Raji (cell line): Measurements from ENCODE around the gene ATG13.

Experiments
- POLR2A ChIP-seq: IDR thresholded peaks from 2 replicates; pipeline ENCODE4 v1.6.1; 2011; ENCODE audit warnings: low read depth, low read length, control low read depth; ENCODE audit not compliant: insufficient read depth

ATG13 gene

DNA sequence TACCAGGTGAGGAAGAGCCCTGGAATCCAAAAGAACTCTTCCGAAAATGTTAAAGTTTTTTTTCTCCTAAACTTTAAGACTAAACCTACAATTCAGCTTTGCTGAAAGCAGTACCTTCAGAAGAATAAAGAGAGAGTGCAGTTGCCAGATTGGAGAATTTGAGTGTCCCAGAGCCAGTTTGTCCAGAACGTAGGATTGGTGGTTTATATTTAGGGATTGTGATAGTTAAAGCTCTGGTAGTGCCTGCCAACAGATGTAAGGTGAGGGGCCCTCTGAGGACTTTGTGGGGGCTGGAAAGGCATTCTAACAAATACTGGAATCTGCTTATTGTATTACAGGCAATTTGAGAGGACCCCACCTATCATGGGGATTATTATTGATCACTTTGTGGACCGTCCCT, 39.8 kb downstream of the ATG13 start:
- no peak for TF ChIP-seq POLR2A

DNA sequence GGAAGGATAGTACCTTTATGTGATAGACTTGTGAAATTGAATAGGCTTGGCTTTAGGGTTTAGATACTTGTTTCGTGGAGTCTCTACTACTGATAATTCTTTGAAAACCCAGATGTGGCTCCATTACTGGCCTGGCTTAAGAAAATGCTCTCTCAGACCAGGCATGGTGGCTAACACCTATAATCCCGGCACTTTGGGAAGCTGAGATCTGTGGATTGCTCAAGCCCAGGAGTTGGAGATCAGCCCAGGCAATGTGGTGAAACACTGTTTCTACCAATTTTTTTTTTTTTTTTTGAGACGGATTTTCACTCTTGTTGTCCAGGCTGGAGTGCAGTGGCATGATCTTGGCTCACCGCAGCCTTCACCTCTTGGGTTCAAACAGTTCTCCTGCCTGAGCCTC, 40.9 kb downstream of the ATG13 start:
- no peak for TF ChIP-seq POLR2A

DNA sequence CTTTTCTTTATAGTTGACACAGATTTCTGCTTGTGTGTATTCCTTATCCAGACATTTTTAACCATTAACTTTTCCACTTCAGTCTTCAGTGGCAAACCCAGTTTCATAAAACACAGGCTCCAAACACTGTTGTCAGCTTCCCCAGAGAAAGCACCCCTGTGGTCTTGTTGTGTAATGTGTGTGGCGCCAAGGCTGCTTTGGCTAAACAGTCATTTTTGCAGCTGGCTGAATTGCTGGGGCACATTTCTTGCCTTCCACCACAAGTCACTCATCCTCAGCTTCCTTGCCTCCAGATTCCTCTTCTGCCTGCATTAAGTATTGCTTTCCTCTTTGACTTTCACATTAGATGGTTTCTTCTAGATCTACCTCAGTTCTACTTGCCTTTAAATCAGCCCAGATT, 42.6 kb downstream of the ATG13 start:
- no peak for TF ChIP-seq POLR2A

DNA sequence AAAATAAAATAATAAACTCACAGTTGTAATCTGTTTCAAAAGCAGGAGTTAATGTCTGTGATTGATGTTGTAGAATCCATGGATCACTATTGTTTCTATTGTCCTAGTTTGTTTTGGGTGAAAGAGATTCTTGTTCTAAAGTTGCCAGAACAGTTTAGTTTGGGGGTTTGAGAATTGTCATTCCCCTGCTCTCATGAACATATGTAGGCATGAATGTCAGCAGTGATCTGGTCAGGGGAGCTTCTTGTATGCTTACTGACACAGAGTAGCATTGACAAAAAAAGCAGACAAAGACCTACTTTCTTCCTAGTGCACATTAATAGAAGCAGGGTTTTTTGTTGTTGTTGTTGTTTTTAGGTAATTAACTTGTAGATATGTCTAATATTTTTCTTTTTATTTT, 44.5 kb downstream of the ATG13 start:
- no peak for TF ChIP-seq POLR2A

DNA sequence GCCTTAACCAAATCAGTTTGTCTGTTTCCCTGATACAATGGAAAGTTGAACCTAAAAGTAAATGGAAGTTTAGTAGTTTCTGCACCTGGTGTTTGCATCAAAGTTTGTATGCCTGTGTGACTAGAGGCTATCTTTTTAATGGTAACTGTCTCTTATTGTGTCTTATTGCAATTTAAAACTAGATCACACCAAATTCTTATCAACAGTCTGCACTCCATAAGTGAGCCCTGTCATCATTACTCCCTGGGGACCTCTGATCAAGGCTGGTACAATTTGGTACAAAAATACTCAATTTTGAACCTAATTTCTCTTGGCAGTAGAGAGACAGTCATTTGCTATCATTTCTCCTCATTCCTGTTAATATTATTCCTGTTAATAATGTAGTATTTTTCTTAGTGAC, 45.0 kb downstream of the ATG13 start:
- no peak for TF ChIP-seq POLR2A

DNA sequence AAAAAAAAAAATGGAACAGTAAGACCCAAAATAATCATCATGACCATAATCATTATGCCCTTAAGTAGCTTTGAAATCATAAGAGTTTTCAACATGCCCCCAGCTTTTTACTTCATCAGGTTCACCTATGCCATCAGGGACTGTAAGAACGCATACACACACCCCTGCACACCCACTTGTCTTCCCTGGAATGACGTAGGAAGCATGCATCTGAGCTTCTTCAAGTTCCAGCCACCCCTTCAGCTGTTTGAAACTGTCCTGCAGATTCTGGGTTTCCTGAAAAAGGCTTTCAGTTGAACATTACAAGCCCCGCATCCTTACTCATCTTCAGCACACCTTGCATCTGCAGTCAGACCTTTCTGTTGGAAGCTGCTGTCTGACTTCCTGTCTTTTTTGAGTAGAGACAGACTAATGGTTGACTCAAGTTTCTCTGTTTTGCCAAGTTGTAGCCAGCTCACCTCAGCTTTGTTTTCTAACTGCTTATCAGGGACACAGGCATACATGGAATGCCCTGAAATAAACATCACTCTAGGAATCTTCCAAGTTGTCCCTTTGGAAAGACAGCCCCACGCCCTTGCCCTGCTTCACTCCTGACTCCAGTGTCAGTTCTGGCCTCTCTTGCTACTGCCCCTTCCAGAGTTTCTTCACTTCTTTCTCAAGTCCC, 46.1 kb downstream of the ATG13 start:
- no peak for TF ChIP-seq POLR2A

DNA sequence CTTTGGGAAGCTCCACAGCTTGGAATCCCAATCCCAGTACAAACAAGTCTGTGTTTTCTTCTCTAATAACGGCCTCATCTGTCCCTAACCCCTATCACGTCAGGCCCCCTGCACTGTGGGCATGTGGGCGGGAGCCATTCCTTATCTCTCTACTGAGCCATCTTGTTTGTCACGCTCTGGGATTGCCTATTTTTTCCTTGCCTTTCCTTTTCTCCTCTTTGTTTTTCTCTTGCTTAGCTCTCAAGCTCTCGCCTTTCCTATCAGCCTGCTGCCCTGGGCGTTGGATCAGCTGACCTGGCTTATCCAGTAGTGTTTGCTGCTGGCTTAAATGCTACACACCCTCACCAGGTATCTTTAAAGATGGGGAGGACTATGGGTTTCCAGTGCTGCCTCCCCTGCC, 47.3 kb downstream of the ATG13 start:
- no peak for TF ChIP-seq POLR2A

DNA sequence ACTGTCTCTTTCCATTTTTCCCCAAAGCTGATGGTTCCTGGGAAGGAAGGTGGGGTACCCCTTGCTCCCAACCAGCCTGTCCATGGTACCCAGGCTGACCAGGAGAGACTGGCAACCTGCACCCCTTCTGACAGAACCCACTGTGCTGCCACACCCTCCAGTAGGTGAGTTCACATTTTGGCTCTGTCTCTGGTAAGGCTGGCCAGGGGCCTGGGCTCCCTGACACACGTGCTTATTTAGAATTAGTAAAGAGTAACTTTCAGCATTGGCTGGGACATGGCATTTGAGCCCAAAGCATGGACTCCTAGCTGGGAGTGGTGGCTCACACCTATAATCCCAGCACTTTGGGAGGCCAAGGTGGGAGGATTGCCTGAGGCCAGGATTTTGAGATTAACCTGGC, 48.0 kb downstream of the ATG13 start:
- TF ChIP-seq POLR2A: no peak

DNA sequence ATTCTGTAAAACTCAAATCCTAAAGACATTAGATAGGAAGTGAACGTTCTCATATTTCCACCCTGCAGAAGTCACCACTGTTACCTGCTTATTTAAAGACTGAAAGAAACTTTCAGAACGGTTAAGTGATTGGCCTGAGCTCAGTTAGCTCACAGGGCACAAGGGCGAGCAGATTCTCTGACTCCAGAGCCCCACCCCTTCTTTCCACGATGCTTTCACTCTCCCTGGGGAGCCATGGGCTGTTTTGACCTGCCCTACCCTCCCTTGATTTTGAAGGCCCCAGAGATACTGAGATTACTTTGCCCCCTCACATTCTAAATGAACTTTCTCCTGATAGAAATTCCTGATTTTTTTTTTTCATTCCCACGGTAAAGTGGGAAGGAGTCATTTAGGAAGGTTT, 49.2 kb downstream of the ATG13 start:
- no peak for TF ChIP-seq POLR2A

DNA sequence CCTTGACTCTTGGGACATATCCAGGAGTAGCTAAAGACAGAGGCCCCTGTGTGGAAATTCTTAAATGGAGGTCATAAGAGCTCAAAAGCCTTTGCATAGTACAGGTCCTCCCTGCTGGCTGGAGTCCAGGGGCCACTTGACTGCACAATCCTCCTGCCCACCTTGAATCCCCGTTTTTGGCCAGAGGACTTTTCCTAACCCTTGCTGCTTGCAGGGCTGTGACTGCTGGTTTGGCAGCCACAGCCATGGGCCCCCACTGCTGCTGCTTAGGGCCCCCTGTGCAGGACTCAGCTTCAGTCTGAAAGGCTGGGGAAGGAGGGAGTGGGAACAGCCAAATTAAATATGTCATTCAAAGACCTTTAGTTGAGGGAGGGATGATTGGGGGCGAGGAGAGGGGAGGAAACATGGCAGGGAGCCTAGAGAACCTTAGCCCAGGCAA, 49.7 kb downstream of the ATG13 start:
- no peak for TF ChIP-seq POLR2A

DNA sequence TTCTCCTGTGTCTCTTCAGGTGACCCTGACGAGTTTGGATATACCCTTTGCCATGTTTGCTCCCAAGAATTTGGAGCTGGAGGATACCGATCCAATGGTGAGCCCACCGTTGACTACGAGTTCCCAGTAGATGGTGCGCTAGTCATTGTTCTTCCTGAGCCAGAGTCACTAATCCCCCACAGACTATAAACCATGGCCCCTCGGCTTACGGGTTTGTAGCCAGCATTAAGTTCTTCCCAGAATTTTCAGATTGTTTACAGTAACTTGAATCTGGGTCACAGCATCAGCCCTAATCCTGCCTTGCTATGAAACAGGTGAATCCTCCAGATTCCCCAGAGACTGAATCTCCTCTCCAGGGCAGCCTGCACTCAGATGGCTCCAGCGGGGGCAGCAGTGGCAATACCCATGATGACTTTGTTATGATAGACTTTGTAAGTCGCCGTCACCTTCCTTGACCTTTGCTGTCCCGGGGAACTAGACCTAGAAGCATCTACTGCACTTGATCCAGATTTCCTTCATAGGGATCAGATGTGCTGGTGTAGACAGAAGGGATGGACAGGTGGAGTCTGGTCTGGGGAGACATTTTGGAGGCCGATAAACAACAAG, 51.2 kb downstream of the ATG13 start:
- no peak for TF ChIP-seq POLR2A

DNA sequence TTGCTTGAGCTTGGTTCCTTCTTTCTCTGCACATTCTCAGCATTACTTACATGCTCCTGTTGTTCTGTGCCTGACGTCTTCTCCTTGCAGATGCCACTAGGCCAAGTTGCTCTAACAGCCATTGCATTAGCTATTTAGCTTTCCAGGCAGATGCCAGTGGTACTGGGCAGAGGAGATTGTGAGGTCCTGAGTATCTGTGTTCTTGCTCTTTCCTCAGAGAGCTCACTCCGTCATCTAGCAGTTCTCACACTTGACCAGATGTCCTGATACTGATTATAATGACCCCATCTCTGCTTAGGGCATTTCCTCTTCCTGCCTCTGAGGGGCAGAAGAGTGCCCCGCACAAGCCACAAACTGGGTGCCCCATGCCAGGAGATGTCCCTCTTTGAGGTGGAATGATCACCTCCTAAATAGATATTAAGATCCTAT, 52.4 kb downstream of the ATG13 start:
- TF ChIP-seq POLR2A: no peak

DNA sequence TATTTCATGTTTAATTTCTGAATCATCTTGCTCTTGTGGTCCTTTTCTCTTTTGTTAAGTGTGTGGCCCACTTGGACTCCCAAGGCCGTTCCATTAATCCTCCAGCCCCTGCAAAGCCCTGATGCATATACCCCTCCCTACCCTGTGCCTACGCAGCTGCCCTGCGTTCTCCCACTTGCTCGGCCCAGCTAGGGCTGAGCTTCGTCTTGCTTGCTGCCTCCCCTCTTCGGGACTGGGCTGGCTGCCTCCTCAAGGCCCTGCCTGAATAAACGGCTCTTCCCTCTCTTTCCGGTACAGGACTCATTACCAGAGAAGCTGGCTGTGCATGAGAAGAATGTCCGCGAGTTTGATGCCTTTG, 54.6 kb downstream of the ATG13 start:
- no peak for TF ChIP-seq POLR2A

DNA sequence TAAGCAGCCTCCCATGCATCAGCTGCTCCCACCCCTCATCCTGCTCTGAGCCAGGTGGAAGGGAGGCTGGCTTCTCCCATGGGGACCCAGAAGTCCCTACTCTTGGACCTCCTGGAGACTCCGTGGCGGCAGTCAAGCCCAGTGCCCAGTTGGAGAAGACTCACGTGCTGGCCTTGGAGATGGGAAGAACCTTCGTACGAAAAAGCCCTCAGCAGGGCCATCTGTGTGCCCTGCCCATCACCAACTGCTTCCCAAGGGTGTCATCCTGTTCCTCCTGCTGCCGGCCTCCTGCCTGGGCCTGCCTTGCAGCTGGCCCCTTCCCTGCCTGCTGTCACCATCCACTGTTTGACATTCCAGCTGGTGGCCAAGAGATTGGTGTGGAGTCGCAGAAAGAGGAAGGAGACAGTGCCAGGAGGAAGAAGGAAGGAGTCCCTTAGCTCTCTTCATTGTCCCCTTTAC, 55.1 kb downstream of the ATG13 start:
- no peak for TF ChIP-seq POLR2A

DNA sequence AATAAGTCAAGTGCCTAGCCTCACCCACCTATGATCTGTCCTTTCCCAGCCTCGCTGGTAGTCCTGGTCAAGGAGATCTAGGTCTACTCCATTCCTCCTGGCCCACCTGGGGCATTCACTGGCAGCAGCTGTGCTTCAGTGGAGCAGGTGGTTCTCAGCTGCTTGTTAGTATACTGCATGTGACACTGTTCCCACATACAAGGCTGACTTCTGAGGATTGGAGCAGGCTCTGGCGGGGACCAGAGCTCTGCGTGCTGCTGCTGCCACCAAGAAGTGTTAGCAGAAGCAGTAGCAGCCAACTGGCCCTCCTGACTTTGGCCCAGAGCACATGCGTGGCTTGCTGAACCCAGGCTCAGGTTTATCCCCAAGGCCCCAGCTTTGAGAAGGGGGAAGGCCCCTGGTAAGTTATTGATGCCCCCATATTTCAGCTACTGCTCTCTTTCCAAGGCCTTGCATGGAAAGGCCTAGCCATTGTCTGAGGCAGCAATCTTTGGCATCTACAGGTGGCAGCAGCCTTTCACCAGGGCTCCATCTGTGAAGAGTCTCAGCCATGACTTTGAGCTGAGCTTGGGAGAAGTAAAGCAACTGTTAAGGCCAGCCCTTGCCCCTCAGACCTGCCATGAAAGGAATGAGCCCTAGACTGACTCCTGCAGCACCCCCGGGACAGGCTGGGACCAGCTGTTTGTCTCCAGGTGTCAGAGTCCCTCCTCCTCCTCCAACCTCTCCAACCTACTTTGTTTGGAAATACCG, 56.5 kb downstream of the ATG13 start:
- no peak for TF ChIP-seq POLR2A

DNA sequence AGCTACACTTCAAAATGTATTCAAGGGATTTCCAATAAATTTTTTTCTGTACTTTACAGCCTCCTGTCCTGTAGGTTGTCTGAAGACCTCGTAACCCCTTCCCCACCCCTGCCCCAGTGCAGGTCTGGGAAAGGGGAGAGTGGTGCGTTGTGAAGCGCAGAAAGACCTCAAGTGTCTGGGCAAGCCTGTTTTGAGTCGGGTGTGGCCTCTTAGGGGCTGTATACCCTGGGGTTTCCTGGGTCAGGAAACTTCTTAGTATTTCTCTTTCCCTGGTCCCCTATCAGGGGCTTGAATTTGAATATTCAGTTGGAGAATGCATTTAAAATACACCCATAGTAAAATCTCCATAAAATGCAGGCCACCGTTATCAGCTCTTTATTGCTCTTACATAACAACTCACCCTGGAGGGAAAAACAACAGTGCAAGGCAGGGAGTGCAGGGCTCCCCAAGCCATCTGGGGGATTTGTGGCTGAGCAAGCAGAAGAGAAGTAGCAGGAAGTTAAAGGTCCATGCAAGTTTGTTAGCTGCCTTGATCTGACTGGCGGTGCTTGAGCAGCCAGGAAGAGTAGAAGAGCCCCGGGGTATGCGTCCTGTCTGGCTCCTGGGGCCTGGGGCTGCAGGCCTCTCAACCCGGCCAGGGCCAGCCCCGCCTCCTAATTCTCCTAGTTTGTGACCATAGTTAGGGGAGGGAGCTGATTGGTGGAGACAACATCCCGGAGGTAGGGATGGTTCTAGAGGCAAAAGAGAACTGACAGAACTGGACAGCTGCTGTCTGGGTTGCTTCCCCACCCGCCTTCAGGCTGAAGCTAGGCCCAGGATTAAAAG, 57.3 kb downstream of the ATG13 start:
- no peak for TF ChIP-seq POLR2A

DNA sequence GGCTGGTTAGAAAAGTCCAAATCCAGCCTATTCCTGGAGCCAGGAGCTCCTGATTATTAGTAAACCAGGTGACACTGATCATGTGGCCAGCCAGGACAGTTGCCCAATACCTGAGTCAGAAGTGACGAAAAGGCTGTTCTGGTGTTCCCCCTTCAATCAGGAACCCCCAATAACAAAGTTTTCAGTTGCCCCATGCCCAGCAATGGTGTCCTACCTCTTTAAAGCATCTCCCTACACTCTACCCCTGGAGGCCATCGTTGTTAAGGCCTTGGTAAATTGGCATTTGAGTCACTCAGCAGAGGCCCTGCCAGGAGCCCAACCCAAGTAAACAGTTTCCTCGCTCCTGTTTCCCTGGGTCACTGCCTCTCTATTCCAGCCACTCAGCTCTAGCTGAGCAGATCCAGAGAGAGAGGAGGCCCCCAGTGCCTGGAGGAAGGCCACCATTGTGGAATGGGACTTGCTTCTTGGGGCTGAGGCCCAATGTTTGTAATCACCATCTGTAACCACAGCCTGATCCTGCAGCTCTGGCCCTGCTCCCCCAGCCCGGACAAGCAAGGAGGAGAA, 58.0 kb downstream of the ATG13 start:
- no peak for TF ChIP-seq POLR2A
